OCI-LY1 (cell line): ENCODE results near the gene PCGF3.

Source experiments
- H2AFZ ChIP-seq: fragments of 200-600 bp; sonication (generic), shearing (Covaris generic); 2 replicates; pipeline ENCODE4 v1.6.0; 2014; ENCODE audit warnings: antibody characterized with exemption, mild to moderate bottlenecking, low read length
- H3F3A ChIP-seq: fragments of 200-600 bp; sonication (generic), shearing (Covaris generic); 2 replicates; pipeline ENCODE4 v1.6.0; 2014; ENCODE audit warnings: mild to moderate bottlenecking, antibody characterized with exemption, low read length, moderate library complexity; ENCODE audit not compliant: insufficient read depth
- H3K27ac ChIP-seq: fragments of 200-600 bp; sonication (generic); 2 replicates; pipeline ENCODE4 v1.5.1; 2014; ENCODE audit warnings: low read length, mixed run types, mild to moderate bottlenecking, low read depth; ENCODE audit not compliant: poor library complexity, severe bottlenecking
- H3K27me3 ChIP-seq: fragments of 200-600 bp; sonication (generic); 2 replicates; pipeline ENCODE4 v1.6.0; 2014; ENCODE audit warnings: antibody characterized with exemption, mild to moderate bottlenecking, low read length, moderate library complexity; ENCODE audit not compliant: insufficient read depth
- H3K36me3 ChIP-seq: fragments of 200-600 bp; sonication (generic); 2 replicates; pipeline ENCODE4 v1.6.1; 2014; ENCODE audit warnings: mild to moderate bottlenecking, antibody characterized with exemption, low read length, moderate library complexity, mixed read lengths; ENCODE audit not compliant: insufficient read depth
- H3K4me1 ChIP-seq: fragments of 200-600 bp; sonication (generic); 2 replicates; pipeline ENCODE4 v1.5.1; 2014; ENCODE audit warnings: mild to moderate bottlenecking, low read length, moderate library complexity; ENCODE audit not compliant: insufficient read depth, severe bottlenecking
- H3K4me2 ChIP-seq: fragments of 200-600 bp; sonication (generic), shearing (Covaris generic); 2 replicates; pipeline ENCODE4 v1.6.1; 2014; ENCODE audit warnings: low read length
- H3K4me3 ChIP-seq: fragments of 200-600 bp; sonication (generic); 2 replicates; pipeline ENCODE4 v1.5.1; 2014; ENCODE audit warnings: low read length, low read depth, mild to moderate bottlenecking, mixed read lengths; ENCODE audit not compliant: poor library complexity, severe bottlenecking
- H3K79me2 ChIP-seq: fragments of 200-600 bp; shearing (Covaris generic); 2 replicates; pipeline ENCODE4 v1.6.1; 2016; ENCODE audit warnings: mixed run types, low read length, mixed read lengths; ENCODE audit not compliant: insufficient read depth
- H3K9ac ChIP-seq: fragments of 200-600 bp; sonication (generic), shearing (Covaris generic); 2 replicates; pipeline ENCODE4 v1.6.1; 2014; ENCODE audit warnings: mild to moderate bottlenecking, low read length, mixed read lengths
- H3K9me2 ChIP-seq: fragments of 200-600 bp; sonication (generic), shearing (Covaris generic); 2 replicates; pipeline ENCODE4 v1.6.1; 2014; ENCODE audit warnings: low read depth, mild to moderate bottlenecking, low read length, mixed read lengths
- H3K9me3 ChIP-seq: fragments of 200-600 bp; shearing (Covaris generic); 2 replicates; pipeline ENCODE4 v1.6.1; 2014; ENCODE audit warnings: low read length, mixed read lengths
- H4K20me1 ChIP-seq: fragments of 200-600 bp; sonication (generic), shearing (Covaris generic); 2 replicates; pipeline ENCODE4 v1.6.0; 2016; ENCODE audit warnings: mild to moderate bottlenecking, low read length; ENCODE audit not compliant: insufficient read depth
- CTCF ChIP-seq: fragments of 200-600 bp; sonication (generic), shearing (Covaris generic); IDR thresholded peaks from 2 replicates; pipeline ENCODE4 v1.5.1; 2017; ENCODE audit warnings: mild to moderate bottlenecking, antibody characterized with exemption, low read length, moderate library complexity, mixed read lengths
- EZH2 ChIP-seq: fragments of 200-600 bp; sonication (generic), shearing (Covaris generic); IDR thresholded peaks from 2 replicates; pipeline ENCODE4 v1.8.0; 2017; ENCODE audit warnings: borderline replicate concordance, mixed run types, mild to moderate bottlenecking, antibody characterized with exemption, low read length, moderate library complexity, mixed read lengths

The PCGF3 gene

GRCh38 chr4:787561-787981, 81.9 kb downstream of the PCGF3 start:
- Histone ChIP-seq H3K27me3 (no peaks in the 10 kb centered on the region), H3K79me2 (no peaks in the 10 kb centered on the region), H3K4me2 (no peak overlapping the region), H3K4me1 (peaks cover 4% of the 10 kb centered on the region), H3K9ac (no peak overlapping the region), H3F3A (no peaks in the 10 kb centered on the region), H4K20me1 (no peaks in the 10 kb centered on the region), H3K36me3 (no peaks in the 10 kb centered on the region), H3K9me3 (no peaks in the 10 kb centered on the region), H3K4me3 (no peak overlapping the region), H2AFZ (no peak overlapping the region), H3K9me2 (no peaks in the 10 kb centered on the region), H3K27ac (no peak overlapping the region)
- no peak for TF ChIP-seq EZH2

GRCh38 chr4:788006-788635, 82.5 kb downstream of the PCGF3 start:
- Histone ChIP-seq H3K79me2 (no peaks in the 10 kb centered on the region), H3K9me2 (no peaks in the 10 kb centered on the region), H3K36me3 (no peaks in the 10 kb centered on the region), H2AFZ (no peak overlapping the region), H3K9ac (no peak overlapping the region), H3F3A (no peaks in the 10 kb centered on the region), H3K4me1 (peaks cover 9% of the 10 kb centered on the region), H3K9me3 (no peaks in the 10 kb centered on the region), H3K27me3 (no peaks in the 10 kb centered on the region), H3K4me3 (no peak overlapping the region), H4K20me1 (no peaks in the 10 kb centered on the region), H3K4me2 (no peak overlapping the region), H3K27ac (no peak overlapping the region)
- no peak for TF ChIP-seq EZH2
- no peak for TF ChIP-seq CTCF

GRCh38 chr4:788636-789297, 83.1 kb downstream of the PCGF3 start:
- Histone ChIP-seq H3K27me3 (no peaks in the 10 kb centered on the region), H2AFZ (no peak overlapping the region)

More at GRCh38 chr4:788636-789297, 83.1 kb downstream of the PCGF3 start:
- TF ChIP-seq CTCF (no peak), EZH2 (no peak)
- Histone ChIP-seq H3K36me3 (no peaks in the 10 kb centered on the region), H3K4me2 (no peak overlapping the region), H3K4me1 (peaks cover 15% of the 10 kb centered on the region), H3K27ac (no peak overlapping the region), H3F3A (no peaks in the 10 kb centered on the region), H3K79me2 (no peaks in the 10 kb centered on the region), H3K9ac (no peak overlapping the region), H4K20me1 (no peaks in the 10 kb centered on the region), H3K9me2 (no peaks in the 10 kb centered on the region), H3K9me3 (no peaks in the 10 kb centered on the region), H3K4me3 (no peak overlapping the region)
